ENCODE measurements around the gene PGA3.
A peak's percentile ranks its signal among the peaks of the same experiment; 100 is the strongest.
"Not testable (repeated sequence)": the region's sequence is repeated elsewhere in the genome, so short reads cannot be mapped to it uniquely, and the experiment has no call there.

PGA3 gene

DNA sequence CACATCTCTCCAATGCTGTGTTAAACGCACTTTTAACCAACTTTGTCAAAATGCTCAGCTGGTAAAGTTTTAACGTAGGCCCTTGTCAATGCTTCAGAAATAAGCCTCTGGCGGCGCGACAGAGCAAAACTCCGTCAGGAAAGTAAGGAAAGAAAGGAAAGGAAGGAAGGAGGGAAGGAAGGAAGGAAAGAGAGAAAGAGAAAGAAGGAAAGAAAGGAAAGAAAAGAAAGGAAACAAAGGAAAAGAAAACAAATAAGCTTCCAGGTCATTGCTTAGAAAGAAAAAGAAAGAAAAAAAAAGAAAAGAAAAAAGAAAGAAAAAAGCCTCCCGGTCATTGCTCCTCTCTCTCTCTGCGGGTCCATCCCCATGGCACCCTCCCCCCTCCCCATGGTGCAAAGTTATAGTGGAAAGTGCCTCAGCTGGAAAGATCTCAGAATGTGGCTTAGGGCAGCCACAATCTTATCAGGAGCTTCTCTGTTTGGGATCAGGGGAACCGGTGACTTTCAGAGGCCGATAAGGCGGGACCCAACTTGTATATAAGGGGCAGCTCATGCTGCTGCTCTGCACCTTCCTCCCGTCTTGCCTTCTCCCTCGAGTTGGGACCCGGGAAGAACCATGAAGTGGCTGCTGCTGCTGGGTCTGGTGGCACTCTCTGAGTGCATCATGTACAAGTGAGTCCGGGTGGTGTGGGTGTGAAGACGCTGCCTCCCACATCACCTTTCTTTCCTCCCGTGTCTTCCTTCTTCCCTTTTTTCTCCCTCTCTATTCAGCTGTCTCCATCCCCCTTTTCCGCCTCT is at the start of gene PGA3:
PGA3 (plus strand) TSS at position 566 of the 797 bp plus-strand sequence; CDS start at position 616, 50 bp downstream.
- not testable (repeated sequence) for DNase-seq

GRCh38 chr11:61153593-61154095 is 49.7 kb upstream of the PGA3 start:
- DNase-seq, result no peak

- DNase-seq, result no peak
These were observed 48.8 kb upstream of the PGA3 start for GRCh38 chr11:61154528-61154927.

DNA sequence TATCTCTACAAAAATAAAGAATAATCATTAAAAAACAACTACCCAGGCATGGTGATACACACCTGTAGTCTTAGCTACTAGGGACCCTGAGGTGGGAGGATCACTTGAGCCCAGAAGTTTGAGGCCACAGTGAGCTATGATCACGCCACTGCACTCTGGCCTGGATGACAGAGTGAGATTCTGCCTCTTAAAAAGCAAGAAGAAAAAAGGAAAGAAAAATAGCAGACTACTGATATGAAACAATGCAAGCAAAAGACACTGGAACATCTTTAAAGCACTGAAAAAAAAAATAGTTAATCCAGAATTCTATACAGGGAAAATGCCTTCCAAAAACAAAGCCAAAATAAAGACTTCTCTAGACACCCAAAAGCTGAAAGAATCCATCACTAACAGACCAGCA is 48.0 kb upstream of the PGA3 start:
- no peak for DNase-seq

- no peak for DNase-seq
These were observed 47.6 kb upstream of the PGA3 start for GRCh38 chr11:61155741-61156140.

GRCh38 chr11:61157743-61158142 is 45.6 kb upstream of the PGA3 start:
- no peak for DNase-seq

GRCh38 chr11:61158691-61159381 is 44.5 kb upstream of the PGA3 start:
- no peak for DNase-seq

GRCh38 chr11:61160487-61161189 is 42.7 kb upstream of the PGA3 start:
- no peak for DNase-seq

DNA sequence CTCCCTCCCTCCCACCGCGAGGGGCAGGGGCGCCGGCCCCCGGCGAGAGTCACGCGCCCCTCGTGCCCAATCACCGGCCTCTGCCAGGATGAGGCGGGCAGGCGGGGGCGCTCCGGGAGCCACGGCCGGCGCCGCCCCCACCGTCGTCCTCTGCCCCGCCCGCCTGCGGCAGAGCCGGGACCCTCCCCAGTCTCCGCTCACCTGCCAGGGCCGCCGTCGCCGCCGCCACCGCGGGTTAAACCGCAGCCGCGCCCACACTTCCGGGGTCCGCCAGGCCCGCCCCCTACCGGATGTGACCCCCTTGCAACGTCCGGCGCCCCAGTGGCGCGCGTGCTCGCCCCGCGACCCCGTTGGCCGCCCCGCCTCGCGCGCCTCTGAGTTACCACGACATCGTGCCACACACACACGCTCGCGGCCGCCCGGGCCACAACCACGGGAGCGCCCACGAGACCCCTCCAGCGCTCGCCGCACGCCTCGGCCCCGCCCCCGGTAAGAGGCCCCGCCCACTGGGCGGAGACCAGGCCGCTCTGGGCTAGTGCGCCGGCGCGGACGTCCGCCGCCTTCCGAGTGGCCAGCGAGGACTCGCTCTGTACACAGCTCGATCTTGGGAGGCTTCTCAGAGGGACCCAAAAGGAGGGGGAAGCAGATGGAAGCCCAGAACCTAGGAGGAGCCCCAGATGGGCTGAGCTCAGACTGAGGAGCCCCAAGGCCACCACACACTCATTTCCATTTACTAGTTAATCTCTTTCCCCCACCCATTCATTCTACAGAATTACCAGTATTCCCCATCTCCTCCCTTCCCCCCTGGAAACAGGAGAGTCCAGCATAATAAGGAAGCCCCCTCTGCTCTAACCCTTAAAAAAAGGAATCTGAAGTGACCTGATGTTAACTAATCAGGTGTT is 41.9 kb upstream of the PGA3 start, which contains the start of gene VPS37C:
VPS37C (minus strand) TSS at position 237 of the 902 bp plus-strand sequence. CDS start 22,597 bp downstream, outside the sequence.
- DNase-seq, result peak; percentile 94 to 96

- peak; percentile 37 to 39 for DNase-seq
These were observed 41.0 kb upstream of the PGA3 start for GRCh38 chr11:61162092-61162941.

DNA sequence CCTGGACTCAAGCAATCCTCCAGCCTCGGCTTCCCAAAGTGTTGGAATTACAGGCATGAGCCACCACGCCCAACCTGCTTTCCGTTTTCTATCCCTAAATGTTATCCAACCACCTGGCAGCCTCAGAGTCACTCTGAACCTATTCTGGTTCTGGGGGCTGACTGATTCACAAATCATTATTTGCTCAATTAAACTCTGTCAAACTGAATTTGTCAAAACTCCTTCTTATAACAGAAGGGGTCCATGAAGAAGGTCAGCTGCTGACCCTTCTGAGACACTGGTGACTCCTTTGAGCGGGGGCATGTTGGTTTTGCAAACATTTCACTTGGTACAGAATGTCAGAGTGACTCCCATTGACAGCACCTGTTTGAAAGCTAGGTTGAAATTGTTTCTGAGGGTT is 40.3 kb upstream of the PGA3 start:
- DNase-seq, result no peak

GRCh38 chr11:61163714-61164605 is 39.4 kb upstream of the PGA3 start:
- peak in 1 of 2 experiments; percentile 44 for DNase-seq

GRCh38 chr11:61164606-61165424 is 38.5 kb upstream of the PGA3 start:
- DNase-seq, result no peak

GRCh38 chr11:61165785-61166184 is 37.5 kb upstream of the PGA3 start:
- not testable (repeated sequence) for DNase-seq

GRCh38 chr11:61166331-61166730 is 37.0 kb upstream of the PGA3 start:
- DNase-seq, result not testable (repeated sequence)

DNA sequence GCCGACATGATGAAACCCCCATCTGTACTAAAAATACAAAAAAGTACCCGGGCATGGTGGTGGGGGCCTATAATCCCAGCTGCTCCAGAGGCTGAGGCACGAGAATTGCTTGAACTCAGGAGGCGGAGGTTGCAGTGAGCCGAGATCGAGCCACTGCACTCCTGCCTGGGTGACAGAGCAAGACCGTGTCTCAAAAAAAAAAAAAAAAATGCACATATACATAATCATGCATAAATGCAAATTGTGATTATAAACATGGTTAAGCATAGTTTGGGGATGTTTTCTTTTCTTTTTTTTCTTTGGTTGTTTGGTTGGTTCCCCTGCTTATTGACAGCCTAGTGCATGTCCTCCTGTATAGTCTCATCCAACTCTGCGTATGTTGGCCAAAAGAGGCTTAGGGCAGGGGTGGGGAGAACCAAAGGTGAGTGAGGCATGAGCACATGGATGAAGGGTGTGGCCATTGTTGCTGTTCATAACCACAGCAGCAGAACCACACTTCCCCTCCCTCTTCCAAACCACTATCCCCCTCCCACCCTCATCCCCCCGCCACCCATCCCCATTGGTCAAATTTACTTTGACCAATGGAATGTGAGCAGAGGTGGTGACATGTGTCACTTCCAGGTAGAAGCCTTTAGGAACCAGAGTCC is 35.1 kb upstream of the PGA3 start:
- DNase-seq, result no peak

DNA sequence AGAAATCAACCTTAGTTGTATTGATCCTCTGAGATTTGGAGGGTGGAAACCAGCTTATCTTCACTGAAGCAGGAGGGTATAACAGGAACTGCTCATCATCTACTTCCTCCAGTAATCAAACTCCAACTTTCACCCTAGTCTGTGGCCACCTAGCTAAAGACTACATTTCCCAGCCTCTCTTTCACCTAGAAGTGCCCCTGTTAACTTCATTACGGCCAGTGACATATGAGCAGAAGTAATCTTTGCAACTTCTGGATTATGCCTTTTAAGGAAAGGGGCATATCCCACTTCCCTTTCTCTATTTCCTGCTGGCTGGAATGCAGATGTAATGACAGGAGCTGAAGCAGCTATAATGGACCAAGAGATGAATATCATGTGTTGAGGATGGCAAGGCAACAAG is 34.5 kb upstream of the PGA3 start:
- DNase-seq, result no peak

DNA sequence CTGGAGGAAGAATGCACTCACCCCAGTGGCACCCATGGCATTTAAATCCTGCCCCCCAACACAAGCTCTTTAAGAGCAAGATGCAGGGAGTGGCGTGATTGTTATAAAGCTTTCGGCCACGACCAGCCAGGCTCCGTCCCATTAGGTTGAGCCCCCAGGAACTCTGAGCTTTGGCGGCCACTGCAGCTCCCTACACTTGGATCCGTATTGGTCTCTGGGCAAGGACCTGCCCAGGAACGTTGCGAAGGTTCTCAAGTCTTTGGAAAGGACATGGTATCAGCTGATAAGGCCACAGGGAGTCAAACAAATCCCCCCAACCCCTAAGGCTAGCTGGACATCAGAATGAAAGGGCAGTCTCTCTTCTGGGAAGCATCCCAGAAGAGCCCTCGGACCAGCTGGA is 32.7 kb upstream of the PGA3 start:
- DNase-seq, result no peak

DNA sequence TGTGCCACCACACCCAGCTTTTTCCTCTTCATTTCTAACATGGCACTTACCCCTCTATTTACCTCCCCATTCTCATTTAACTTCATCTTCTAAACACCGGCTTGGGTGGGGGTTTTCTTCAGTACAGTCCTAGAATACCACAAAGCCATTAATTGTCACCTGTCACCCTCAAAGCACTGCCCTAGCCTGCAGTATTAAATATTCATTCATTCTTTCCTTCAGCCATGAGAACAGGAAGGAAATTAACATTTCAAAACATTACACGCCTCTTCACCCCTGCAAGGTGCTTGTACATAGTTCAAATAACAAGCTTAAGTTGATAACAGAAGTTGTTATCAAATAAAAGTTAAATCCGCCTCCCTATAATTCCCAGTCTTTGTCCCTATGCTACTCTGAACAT is 31.4 kb upstream of the PGA3 start:
- no peak for DNase-seq
